GM13977 (cell line): ENCODE data around the gene CAMK2A.

Experiments used
- DNase-seq: peaks from one replicate; pipeline ENCODE4 v3.0.0; 2012; ENCODE audit warnings: low spot score
- in situ Hi-C: fragments of 300-500 bp; cut with MboI; formaldehyde crosslinking; loops from one replicate; pipeline ENCODE4 v1.12.0; 2022; ENCODE audit warnings: low sequenced_read_pairs, low pct_unique_long_range_greater_than_20kb, mixed read lengths, inconsistent platforms; ENCODE audit not compliant: unreplicated experiment
- TF ChIP-seq, protein P1 (sequence below): IDR thresholded peaks from 2 replicates; pipeline ENCODE4 v1.5.1; 2012; ENCODE audit warnings: mild to moderate bottlenecking, control low read depth; ENCODE audit not compliant: insufficient read depth; ENCODE audit errors: extremely low read depth, missing control alignments

Gene CAMK2A

GRCh38 chr5:150213530-150213929 lies 76.0 kb downstream of the CAMK2A start:
- TF ChIP-seq, protein P1, sequence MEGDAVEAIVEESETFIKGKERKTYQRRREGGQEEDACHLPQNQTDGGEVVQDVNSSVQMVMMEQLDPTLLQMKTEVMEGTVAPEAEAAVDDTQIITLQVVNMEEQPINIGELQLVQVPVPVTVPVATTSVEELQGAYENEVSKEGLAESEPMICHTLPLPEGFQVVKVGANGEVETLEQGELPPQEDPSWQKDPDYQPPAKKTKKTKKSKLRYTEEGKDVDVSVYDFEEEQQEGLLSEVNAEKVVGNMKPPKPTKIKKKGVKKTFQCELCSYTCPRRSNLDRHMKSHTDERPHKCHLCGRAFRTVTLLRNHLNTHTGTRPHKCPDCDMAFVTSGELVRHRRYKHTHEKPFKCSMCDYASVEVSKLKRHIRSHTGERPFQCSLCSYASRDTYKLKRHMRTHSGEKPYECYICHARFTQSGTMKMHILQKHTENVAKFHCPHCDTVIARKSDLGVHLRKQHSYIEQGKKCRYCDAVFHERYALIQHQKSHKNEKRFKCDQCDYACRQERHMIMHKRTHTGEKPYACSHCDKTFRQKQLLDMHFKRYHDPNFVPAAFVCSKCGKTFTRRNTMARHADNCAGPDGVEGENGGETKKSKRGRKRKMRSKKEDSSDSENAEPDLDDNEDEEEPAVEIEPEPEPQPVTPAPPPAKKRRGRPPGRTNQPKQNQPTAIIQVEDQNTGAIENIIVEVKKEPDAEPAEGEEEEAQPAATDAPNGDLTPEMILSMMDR: no peak
- in situ Hi-C loops: loop anchor here (25.0 kb wide), 1 partner anchor 576 kb away; no protein-coding TSS in a partner anchor
- no peak for DNase-seq

DNA sequence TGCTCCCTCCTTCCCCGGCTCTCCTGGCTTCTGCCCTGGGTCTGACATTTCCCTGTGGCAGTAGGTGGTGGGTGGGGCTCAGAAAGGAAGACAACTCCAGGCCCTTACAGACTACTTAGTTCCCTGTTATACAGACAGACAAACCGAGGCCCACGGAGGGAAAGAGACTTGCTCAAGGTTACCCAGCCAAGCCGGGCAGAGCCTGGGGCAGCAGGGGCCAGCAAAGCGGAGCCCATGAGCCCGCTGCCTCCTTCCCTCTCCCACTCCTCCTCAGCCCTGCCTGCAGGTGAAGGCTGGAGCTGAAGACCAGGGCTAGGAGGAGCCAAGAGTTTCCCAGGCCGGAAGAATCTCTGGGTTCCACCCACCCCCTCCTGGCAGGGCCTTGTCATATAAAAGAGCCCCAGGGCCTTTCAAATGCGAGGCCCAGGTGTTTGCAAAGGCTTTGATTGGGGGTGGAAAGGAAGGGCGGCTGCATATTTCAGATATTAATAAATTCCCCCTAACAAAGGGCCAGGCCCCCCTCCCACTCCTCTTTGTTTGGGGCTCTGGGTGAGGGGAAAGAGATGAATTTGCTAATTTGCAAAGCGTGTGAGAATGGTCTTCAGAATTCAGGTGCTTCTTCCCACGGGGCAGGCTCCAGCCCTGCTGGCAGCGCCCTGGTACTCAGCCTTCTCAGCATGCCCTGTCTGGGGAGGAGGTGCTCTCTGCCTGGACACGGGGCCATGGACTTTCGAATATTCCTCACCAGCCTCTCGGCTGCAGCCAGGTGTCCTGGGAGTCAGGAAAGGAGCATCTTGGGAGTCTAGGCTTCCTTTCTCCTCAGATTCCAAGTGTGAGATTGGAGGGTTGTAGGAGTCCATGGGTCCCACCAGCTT lies 78.2 kb downstream of the CAMK2A start:
- TF ChIP-seq, protein P1: no peak
- no peak for DNase-seq
- in situ Hi-C loops: loop anchor here (25.0 kb wide), 1 partner anchor 574 kb away; no protein-coding TSS in a partner anchor

- in situ Hi-C loops: loop anchor here (25.0 kb wide), 1 partner anchor 573 kb away; no protein-coding TSS in a partner anchor
- TF ChIP-seq, protein P1: no peak
- DNase-seq: no peak
Observed at GRCh38 chr5:150210644-150211043, 78.9 kb downstream of the CAMK2A start.

DNA sequence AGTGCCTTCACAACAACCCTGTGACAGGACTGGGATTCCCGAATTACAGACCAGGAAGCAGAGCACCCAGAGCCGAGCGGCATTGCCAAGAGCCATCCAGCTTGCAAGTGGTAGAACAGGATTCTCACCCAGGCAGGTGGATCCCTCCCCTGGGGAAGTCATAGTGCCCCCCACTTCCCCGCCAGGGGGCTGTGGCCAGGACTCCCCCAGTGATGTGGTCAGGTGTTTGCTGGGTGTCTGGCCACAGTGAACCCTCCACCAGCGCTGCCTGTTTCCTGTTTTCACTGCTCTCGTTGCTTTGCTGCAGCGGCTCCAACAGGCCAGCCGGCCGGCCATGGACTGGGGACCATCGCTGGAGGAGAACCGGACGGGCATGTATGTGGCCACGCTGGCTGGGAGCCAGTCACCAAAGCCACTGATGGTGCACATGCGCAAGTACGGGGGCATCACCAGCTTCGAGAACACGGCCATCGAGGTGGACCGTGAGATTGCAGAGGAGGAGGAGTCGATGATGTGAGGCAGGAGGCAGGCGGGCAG lies 80.4 kb downstream of the CAMK2A start:
- in situ Hi-C loops: loop anchor here (25.0 kb wide), 1 partner anchor 572 kb away; no protein-coding TSS in a partner anchor
- TF ChIP-seq, protein P1: no peak

DNA sequence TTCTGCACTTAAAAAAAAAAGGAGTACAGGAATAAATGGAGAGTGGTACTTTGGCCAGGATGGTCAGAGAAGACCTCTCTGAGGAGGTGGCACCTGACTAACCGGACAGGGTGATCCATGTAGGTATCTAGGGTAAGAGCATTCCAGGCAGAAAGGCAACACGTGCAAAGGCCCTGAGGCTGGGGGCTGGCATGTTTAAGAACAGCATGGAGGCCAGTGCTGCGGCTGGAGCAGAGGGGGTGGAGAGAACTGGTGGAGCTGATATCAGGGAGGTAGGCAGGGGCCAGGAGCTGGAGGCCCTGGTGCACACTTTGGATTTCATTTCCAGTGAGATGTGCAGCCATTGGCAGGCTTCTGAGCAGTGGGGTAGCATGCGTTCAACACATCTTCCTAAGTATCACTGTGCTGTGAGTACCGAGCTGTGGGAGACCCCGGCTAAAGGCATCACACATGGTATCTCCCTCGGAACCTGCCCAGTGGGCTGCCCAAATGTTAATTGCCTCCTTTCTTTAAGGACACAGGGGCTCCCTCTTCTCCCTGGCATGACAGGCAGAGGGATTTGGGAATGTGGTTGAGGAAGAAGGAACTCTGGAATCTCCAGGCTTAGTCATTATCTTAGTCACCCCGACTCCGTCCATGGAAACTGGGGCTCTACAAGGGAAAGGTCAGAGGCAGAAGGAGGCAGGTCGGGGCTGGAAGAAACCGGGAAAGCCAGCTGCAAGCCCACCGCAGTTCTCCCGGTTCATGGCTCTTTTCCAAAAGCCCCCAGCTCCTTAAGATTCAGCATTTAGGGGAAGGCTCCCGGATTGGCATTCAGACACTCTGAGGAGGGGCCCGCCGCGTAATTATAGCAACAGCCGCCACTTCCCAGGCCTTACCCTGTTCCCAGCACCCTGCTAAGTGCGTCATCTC lies 81.1 kb downstream of the CAMK2A start:
- no peak for DNase-seq
- in situ Hi-C loops: loop anchor here (25.0 kb wide), 1 partner anchor 571 kb away; no protein-coding TSS in a partner anchor
- TF ChIP-seq, protein P1: no peak

More for the DNA sequence above, 80.4 kb downstream of the CAMK2A start:
- no peak for DNase-seq

GRCh38 chr5:150206779-150207115 lies 82.8 kb downstream of the CAMK2A start:
- DNase-seq: no peak
- in situ Hi-C loops: loop anchor here (25.0 kb wide), 1 partner anchor 569 kb away; no protein-coding TSS in a partner anchor
- TF ChIP-seq, protein P1: no peak
